ENCODE data around the gene CT83.

Gene CT83

GRCh38 chrX:116462822-116463221, at the start of gene CT83:
TSS of gene CT83 (minus strand) at chrX:116462976. CDS start at chrX:116462856, 120 bp downstream.
- DNase-seq: no peak

GRCh38 chrX:116499780-116500179, 37.0 kb upstream of the CT83 start:
- DNase-seq: no peak

GRCh38 chrX:116493271-116493670, 30.5 kb upstream of the CT83 start:
- DNase-seq: no peak

GRCh38 chrX:116490104-116490503, 27.3 kb upstream of the CT83 start:
- DNase-seq: no peak

- DNase-seq: no peak
Measured at GRCh38 chrX:116480059-116480458, 17.3 kb upstream of the CT83 start.

- DNase-seq: no peak
Measured at GRCh38 chrX:116449156-116449555, 13.6 kb downstream of the CT83 start.

GRCh38 chrX:116436358-116436816, 26.4 kb downstream of the CT83 start, which contains the start of gene SLC6A14:
TSS of gene SLC6A14 (plus strand) at chrX:116436606. CDS start at chrX:116436710, 104 bp downstream.
- no peak for DNase-seq

- DNase-seq: no peak
Measured at GRCh38 chrX:116435597-116435996, 27.2 kb downstream of the CT83 start.

- no peak for DNase-seq
Measured at GRCh38 chrX:116427978-116428377, 34.8 kb downstream of the CT83 start.

GRCh38 chrX:116417968-116418367, 44.8 kb downstream of the CT83 start:
- no peak for DNase-seq

- DNase-seq: no peak
Measured at GRCh38 chrX:116417214-116417613, 45.6 kb downstream of the CT83 start.

GRCh38 chrX:116413273-116413672, 49.5 kb downstream of the CT83 start:
- no peak for DNase-seq
